Breast epithelium (tissue), 3 donors: ENCODE data around the gene ZNF331.

ENCODE experiments used
- POLR2A ChIP-seq: fragments of 450-650 bp; IDR thresholded peaks from one replicate; pipeline ENCODE4 v1.6.1; 2016; ENCODE audit warnings: antibody characterized with exemption, mild to moderate bottlenecking, moderate library complexity
- POLR2AphosphoS5 ChIP-seq, 3 donors: sonication (generic); formaldehyde crosslinking; IDR thresholded peaks; one replicate each; pipeline ENCODE4 v1.6.1; 2017; ENCODE audit warnings: antibody characterized with exemption in 3 of 3
- TF ChIP-seq, protein P1 (sequence below), 3 donors: fragments of 450-650 bp; IDR thresholded peaks; one replicate each; pipeline ENCODE4 v1.5.1; 2016 to 2017; ENCODE audit warnings: antibody characterized with exemption in 3 of 3, mild to moderate bottlenecking in 3 of 3, moderate library complexity in 3 of 3

DNA sequence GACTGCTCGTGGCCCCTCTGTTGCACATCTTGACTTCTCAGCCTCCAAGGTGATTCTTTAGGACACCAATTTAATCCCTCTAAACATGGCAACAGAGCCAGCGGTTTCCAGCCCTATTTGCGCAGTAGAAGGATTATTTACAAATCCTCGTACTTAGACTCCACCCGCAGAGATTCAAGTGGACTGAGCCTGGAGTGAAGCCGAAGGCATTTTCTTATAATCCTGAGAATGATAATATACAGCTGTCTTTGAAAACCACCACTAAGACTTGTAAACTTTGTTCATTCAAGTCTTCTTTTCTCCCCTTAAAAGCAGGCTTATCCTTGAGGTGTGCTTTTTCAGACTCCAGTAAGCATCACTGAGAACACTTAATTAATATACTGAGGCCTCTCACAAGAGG is 89.0 kb downstream of the ZNF331 start:
- TF ChIP-seq, protein P1, sequence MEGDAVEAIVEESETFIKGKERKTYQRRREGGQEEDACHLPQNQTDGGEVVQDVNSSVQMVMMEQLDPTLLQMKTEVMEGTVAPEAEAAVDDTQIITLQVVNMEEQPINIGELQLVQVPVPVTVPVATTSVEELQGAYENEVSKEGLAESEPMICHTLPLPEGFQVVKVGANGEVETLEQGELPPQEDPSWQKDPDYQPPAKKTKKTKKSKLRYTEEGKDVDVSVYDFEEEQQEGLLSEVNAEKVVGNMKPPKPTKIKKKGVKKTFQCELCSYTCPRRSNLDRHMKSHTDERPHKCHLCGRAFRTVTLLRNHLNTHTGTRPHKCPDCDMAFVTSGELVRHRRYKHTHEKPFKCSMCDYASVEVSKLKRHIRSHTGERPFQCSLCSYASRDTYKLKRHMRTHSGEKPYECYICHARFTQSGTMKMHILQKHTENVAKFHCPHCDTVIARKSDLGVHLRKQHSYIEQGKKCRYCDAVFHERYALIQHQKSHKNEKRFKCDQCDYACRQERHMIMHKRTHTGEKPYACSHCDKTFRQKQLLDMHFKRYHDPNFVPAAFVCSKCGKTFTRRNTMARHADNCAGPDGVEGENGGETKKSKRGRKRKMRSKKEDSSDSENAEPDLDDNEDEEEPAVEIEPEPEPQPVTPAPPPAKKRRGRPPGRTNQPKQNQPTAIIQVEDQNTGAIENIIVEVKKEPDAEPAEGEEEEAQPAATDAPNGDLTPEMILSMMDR (IDR thresholded peaks at IDR 0.05): no peak
- no peak for TF ChIP-seq POLR2AphosphoS5 (IDR thresholded peaks at IDR 0.05)
- TF ChIP-seq POLR2A: no peak
